ENCODE data around the gene IL1RAPL2.
"Not testable (repeated sequence)": the region's sequence is repeated elsewhere in the genome, so short reads cannot be mapped to it uniquely, and the experiment has no call there.

The IL1RAPL2 gene

GRCh38 chrX:105006996-105007395 lies 441.0 kb downstream of the IL1RAPL2 start:
- in situ Hi-C loops (cut with MboI; ENCODE audit: low sequenced_read_pairs): no loop called here

DNA sequence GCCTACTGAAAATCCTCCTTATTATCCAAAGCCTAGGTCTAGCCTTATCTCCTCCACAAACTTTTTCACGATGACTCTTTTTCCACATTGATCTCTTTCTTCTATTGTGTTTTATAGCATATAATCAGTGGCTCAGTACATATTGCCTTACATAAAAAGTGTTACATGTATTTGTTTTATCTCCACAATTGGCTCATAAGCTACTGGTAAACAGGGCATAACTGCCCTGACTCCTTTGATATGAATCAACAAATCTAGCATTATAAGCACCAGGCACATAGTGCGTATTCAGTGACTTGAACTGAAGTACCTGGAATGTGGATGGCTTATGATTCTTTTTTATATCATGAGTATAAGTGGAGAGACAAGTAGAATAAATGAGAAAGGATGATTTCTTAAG lies 447.7 kb downstream of the IL1RAPL2 start:
- in situ Hi-C loops (cut with MboI; ENCODE audit: low sequenced_read_pairs): no loop called here

DNA sequence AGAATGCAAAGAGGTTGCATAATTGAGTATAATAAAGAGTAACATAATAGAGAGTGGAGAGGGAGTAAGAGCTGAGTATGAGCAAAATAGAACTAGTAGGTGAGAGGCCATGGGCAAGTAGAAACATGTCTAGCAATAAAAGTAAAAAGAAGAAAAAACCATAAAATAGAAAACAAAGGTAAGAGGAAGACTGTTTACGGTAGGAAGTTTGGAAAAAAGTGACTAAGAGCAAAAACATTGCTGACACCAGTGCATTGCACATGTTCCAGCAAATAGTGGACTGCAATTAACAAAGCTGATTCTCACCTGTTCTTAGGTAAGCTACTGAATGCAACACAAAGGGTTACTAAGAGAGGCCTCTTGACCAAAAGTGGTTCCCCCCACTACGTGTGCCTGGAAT lies 451.6 kb downstream of the IL1RAPL2 start:
- in situ Hi-C loops (cut with MboI; ENCODE audit: low sequenced_read_pairs): no loop called here

DNA sequence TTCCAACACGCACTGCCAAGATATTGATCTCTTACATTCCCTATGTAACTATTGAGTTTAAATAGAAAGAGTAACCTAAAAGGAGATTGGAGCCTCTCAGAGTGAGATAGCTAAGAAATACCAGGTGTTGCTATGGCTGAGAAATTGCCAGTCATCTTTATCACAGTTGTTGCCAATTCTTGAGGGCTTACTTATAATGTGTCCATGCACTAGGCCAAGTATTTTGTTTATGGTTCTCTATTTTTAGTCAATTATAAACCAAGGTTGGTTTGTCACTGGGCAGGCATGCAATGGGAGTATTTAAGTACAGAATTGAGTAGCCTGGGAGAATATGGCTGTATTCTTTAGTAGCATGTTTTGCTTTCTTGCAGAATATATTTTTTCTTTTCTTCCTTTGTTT lies 452.9 kb downstream of the IL1RAPL2 start:
- in situ Hi-C loops (cut with MboI; ENCODE audit: low sequenced_read_pairs): no loop called here

DNA sequence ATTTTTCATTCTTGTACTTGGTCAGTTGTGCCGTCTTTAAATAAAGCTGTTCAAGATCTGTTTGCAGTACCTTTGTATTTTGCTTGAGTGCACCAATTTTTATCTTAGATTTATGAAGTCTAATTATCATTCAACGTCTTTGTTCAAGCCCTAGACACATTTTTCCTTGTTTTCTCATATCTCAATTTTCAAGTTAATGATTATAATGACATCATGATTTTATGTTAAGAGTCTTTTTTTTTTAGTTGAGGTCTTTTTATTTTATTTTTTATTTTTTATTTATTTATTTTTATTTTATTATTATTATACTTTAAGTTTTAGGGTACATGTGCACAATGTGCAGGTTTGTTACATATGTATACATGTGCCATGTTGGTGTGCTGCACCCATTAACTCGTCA lies 463.0 kb downstream of the IL1RAPL2 start:
- in situ Hi-C loops (cut with MboI; ENCODE audit: low sequenced_read_pairs): not testable (repeated sequence)

DNA sequence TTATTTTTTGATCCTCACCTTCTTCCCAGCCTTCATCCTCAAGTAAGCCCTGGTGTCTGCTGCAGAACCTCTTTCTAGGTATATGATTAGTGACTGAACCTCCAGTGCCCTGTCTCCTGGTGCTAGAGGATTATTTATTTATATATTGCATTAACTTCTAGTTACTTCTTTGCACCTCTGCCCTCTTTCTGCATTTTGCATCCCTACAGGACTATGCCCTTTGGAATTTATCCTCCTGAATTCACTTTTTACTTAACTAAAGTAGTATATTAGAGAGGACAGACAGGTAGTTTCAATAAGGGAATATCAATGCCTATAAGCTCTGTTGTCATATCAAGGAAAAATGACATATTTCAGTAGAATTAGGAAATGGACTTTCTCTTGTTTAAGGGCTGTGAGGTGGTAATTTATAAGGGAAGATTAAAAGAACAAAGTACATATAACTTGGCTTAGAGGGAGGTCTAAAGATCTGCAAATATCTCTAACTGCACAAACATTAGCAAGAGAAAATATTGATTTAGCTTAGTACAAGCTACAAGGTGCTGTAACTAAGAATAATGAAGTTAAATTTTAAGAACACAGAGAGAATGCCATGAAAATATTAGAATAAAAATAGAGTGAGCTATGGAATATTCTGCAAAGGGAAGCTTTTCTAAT lies 472.8 kb downstream of the IL1RAPL2 start:
- in situ Hi-C loops (cut with MboI; ENCODE audit: low sequenced_read_pairs): no loop called here

DNA sequence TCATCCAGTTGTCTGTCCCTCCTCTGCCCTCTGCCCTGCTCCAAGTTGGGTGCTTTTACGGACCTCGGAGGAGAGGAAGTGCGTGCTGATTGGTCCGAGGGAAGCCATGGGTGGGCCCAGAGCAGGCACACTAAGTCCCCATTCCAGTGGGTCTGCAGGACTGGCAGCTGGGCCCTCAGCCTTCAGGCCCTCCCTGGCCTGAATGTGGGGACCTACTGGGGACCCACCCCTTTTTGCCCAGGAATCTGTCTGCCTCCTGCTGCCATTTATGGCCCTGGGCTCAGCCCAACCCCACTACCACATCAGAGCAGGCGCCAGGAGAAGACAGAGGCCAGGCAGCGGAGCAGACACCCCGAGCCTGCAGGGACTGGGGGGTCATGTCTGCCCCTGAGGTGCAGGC lies 484.9 kb downstream of the IL1RAPL2 start:
- in situ Hi-C loops (cut with MboI; ENCODE audit: low sequenced_read_pairs): no loop called here

- in situ Hi-C loops (cut with MboI; ENCODE audit: low sequenced_read_pairs): no loop called here
Measured at GRCh38 chrX:105051364-105051763, 485.4 kb downstream of the IL1RAPL2 start.

- in situ Hi-C loops (cut with MboI; ENCODE audit: low sequenced_read_pairs): no loop called here
Measured at GRCh38 chrX:105052926-105053325, 486.9 kb downstream of the IL1RAPL2 start.

DNA sequence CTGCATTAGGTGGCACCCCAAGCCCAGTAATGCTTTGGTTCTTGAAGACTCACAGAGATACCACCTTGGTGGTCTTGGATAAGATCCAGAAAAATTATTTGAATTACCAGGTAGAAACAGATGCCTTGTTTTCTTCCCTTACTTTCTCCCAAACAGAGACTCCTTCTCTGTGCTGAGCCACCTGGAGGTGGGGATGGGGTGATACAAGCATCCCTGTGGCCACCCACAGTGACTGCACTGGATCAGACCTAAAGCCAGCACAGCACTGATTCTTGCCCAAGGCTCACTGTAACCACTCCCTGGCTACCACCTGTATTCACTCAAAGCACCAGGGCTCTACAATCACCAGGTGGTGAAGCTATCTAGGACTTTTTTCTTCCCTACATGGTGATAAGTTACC lies 497.7 kb downstream of the IL1RAPL2 start:
- in situ Hi-C loops (cut with MboI; ENCODE audit: low sequenced_read_pairs): no loop called here

GRCh38 chrX:105098201-105098600 lies 532.2 kb downstream of the IL1RAPL2 start:
- in situ Hi-C loops (cut with MboI; ENCODE audit: low sequenced_read_pairs): no loop called here

DNA sequence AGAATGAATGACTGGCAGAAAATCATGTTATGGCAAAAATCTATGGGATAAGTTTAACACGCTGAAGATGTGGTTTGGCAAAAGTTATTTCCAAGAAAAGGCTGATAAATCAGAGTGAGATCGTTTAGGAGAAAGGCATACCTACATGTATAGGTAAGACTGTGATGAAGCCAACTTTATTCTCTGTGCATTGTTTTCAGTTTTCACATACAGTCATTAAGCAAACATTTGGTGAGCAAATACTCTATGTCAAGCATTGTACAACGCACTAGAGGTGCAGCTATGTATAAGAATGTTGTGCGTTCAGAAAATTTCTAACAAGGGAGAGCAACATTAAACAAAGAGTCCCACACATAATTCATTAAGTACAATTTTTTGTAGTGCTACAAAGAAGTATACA lies 532.8 kb downstream of the IL1RAPL2 start:
- in situ Hi-C loops (cut with MboI; ENCODE audit: low sequenced_read_pairs): no loop called here

DNA sequence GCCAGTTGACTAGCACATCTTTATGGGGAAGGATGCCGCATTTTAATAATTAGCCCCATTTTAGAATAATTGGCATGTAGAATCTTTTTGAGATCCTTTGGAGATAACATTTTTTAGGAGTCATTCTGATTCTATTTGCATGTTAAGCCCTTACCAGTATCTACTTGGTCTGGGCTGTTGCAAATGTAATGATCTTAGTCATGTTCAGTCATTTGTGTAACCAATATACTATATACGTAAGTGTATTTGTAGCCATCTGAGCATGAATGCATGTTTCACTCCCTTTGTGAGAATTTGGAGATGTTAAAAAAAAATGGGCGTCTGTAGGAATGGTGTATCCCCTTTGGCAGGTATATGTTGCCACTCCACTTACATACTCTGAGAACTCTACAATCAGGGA lies 535.4 kb downstream of the IL1RAPL2 start:
- in situ Hi-C loops (cut with MboI; ENCODE audit: low sequenced_read_pairs): no loop called here

DNA sequence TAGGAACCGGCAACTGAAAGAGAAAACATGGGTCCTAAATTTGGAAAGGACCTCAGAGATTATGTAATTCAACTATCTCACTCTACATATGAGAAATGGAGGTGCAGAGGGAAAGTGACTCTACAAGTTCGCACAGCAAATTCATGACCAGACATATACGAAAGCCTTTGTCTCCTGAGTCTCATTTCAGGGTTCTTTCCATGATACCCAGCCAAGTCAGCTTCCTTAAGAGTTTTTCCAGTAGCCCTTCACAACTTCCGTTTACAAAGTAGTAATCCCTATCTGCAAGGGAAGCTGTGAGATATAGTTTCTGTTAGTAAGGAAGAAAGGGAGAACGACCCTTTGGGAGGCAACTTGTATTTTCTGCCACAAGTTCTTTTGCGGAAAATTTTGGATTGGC lies 543.9 kb downstream of the IL1RAPL2 start:
- in situ Hi-C loops (cut with MboI; ENCODE audit: low sequenced_read_pairs): no loop called here

GRCh38 chrX:105114554-105115130 lies 548.6 kb downstream of the IL1RAPL2 start:
- in situ Hi-C loops (cut with MboI; ENCODE audit: low sequenced_read_pairs): no loop called here

DNA sequence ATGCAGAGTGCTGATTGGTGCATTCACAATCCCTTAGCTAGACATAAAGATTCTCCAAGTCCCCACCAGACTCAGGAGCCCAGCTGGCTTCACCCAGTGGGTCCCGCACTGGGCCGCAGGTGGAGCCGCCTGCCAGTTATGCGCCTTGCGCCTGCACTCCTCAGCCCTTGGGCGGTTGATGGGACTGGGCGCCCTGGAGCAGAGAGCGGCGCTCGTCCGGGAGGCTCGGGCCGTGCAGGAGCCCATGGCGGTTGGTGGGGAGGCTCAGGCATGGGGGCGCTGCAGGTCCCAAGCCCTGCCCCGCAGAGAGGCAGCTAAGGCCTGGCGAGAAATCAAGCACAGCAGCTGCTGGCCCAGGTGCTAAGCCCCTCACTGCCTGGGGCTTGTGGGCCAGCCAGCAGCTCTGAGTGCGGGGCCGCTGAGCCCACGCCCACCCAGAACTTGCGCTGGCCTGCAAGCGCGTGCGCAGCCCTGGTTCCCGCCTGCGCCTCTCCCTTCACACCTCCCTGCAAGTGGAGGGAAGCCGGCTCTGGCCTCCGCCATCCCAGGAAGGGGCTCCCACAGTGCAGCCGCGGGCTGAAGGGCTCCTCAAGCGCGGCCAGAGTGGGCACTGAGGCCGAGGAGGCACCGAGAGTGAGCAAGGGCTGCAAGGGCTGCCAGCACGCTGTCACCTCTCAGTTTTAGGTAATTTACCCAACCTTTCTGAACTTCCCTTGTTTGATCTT lies 549.8 kb downstream of the IL1RAPL2 start:
- in situ Hi-C loops (cut with MboI; ENCODE audit: low sequenced_read_pairs): not testable (repeated sequence)

- in situ Hi-C loops (cut with MboI; ENCODE audit: low sequenced_read_pairs): no loop called here
Measured at GRCh38 chrX:105116486-105116885, 550.5 kb downstream of the IL1RAPL2 start.

DNA sequence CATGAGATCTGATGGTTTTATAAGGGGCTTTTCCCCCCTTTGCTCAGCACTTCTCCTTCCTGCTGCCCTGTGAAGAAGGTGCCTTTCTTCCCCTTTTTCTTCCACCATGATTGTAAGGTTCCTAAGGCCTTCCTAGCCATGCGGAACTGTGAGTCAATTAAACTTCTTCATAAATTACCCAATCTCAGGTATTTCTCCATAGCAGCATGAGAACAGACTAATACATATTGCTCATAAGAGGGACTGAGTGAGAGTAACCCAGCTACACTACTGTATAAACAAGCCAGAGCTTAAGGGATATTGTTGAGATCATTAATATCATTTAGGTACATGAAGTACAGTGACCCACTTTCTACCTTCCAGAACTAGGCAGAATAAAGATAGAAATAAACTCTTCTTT lies 551.6 kb downstream of the IL1RAPL2 start:
- in situ Hi-C loops (cut with MboI; ENCODE audit: low sequenced_read_pairs): no loop called here

- in situ Hi-C loops (cut with MboI; ENCODE audit: low sequenced_read_pairs): no loop called here
Measured at GRCh38 chrX:105120463-105120862, 554.5 kb downstream of the IL1RAPL2 start.

GRCh38 chrX:105121186-105121585 lies 555.2 kb downstream of the IL1RAPL2 start:
- in situ Hi-C loops (cut with MboI; ENCODE audit: low sequenced_read_pairs): no loop called here

GRCh38 chrX:105126201-105126600 lies 560.2 kb downstream of the IL1RAPL2 start:
- in situ Hi-C loops (cut with MboI; ENCODE audit: low sequenced_read_pairs): no loop called here

- in situ Hi-C loops (cut with MboI; ENCODE audit: low sequenced_read_pairs): no loop called here
Measured at GRCh38 chrX:105134273-105134672, 568.3 kb downstream of the IL1RAPL2 start.

All from HL-60/S4 (cell line).